A549 (cell line): ENCODE results near the gene TBC1D8. TPM values are rescaled to one million over a fixed set of nuclear protein-coding genes. Genes with fewer than 3 reads are reported as not detected.

Experiments used
- ATAC-seq, 2 experiments: fragments of 200-7000 bp in 1 of 2; fragments of >200 bp in 1 of 2; cut with Nextera tagmentation in 1 of 2; cut with Tn5 transposase in 1 of 2; 3 replicates each; pipeline versions ENCODE4 v1.8.0 to v1.9.1; 2018 to 2020; ENCODE audit warnings: mild to moderate bottlenecking in 1 of 2, moderate library complexity in 1 of 2
- CTCF ChIA-PET: fragments of 300-600 bp; sonication (Branson Sonifier 250); formaldehyde crosslinking; extraction: SDS; loops from one replicate; lab custom pipeline; 2021; ENCODE audit warnings: antibody characterized with exemption, inconsistent platforms; lab: Yijun Ruan, JAX
- POLR2A ChIA-PET: fragments of 350-600 bp; formaldehyde crosslinking; extraction: SDS; loops from one replicate; lab custom pipeline; 2021; ENCODE audit warnings: antibody characterized with exemption, inconsistent platforms; lab: Yijun Ruan, JAX
- DNase-seq, 2 experiments: peaks; one replicate each; pipeline versions ENCODE4 v3.0.0 to v3.0.0-alpha.2; 2011 to 2016; ENCODE audit warnings: low read depth in 1 of 2, low spot score in 1 of 2
- FAIRE-seq: peaks from 2 replicates; lab custom pipeline; 2011; peaks lifted over from hg19 to GRCh38; lab: Jason Lieb, UNC
- H3K27ac ChIP-seq, 2 experiments: fragments of >200 bp; sonication (Bioruptor Twin); formaldehyde crosslinking; 3 replicates each; pipeline ENCODE4 v1.5.1; 2016 to 2017
- H3K4me1 ChIP-seq: fragments of >200 bp; sonication (Bioruptor Twin); formaldehyde crosslinking; 3 replicates; pipeline ENCODE4 v1.6.1; 2016
- H3K4me2 ChIP-seq: fragments of >200 bp; sonication (Bioruptor Twin); formaldehyde crosslinking; 3 replicates; pipeline ENCODE4 v1.6.1; 2016
- H3K4me3 ChIP-seq: fragments of >200 bp; sonication (Bioruptor Twin); formaldehyde crosslinking; 3 replicates; pipeline ENCODE4 v1.5.1; 2016
- H3K9me3 ChIP-seq: fragments of >200 bp; sonication (Bioruptor Twin); formaldehyde crosslinking; 3 replicates; pipeline ENCODE4 v1.6.1; 2016
- CBX8 ChIP-seq: fragments of 200-600 bp; sonication (generic); IDR thresholded peaks from 2 replicates; pipeline ENCODE4 v1.6.1; 2016
- CHD2 ChIP-seq: fragments of 150-350 bp; IDR thresholded peaks from 2 replicates; pipeline ENCODE4 v1.6.1; 2014; ENCODE audit warnings: low read length; ENCODE audit not compliant: partially characterized antibody
- EHMT2 ChIP-seq: fragments of 200-600 bp; sonication (generic); IDR thresholded peaks from 2 replicates; pipeline ENCODE4 v1.6.1; 2016; ENCODE audit warnings: antibody characterized with exemption, low read depth, mild to moderate bottlenecking, moderate library complexity
- FOSB ChIP-seq: fragments of 250-450 bp; sonication (Bioruptor Pico); IDR thresholded peaks from 2 replicates; pipeline ENCODE4 v1.5.0; 2020; ENCODE audit warnings: mild to moderate bottlenecking, moderate library complexity
- FOSL2 ChIP-seq, 2 experiments: fragments of 450-650 bp in 1 of 2; fragments of >200 bp in 1 of 2; sonication (Bioruptor Twin) in 1 of 2; formaldehyde crosslinking; IDR thresholded peaks; 2 replicates each; pipeline versions ENCODE4 v1.5.0 to v1.6.1; 2016 to 2020; ENCODE audit warnings: mild to moderate bottlenecking in 1 of 2, moderate library complexity in 1 of 2
- FOXS1 ChIP-seq: fragments of 250-450 bp; sonication (Bioruptor Pico); IDR thresholded peaks from 2 replicates; pipeline ENCODE4 v1.5.0; 2020; ENCODE audit warnings: mild to moderate bottlenecking, moderate library complexity
- HEYL ChIP-seq: fragments of 250-450 bp; sonication (Bioruptor Pico); IDR thresholded peaks from 2 replicates; pipeline ENCODE4 v1.8.0; 2021; ENCODE audit warnings: mild to moderate bottlenecking, moderate library complexity
- HOXB13 ChIP-seq: fragments of 250-450 bp; sonication (Bioruptor Pico); IDR thresholded peaks from 2 replicates; pipeline ENCODE4 v1.5.0; 2020; ENCODE audit warnings: low read depth, mild to moderate bottlenecking, moderate library complexity
- KDM5A ChIP-seq: fragments of 200-600 bp; sonication (generic); IDR thresholded peaks from 2 replicates; pipeline ENCODE4 v1.6.1; 2016; ENCODE audit warnings: antibody characterized with exemption, mild to moderate bottlenecking
- MAFK ChIP-seq: fragments of 450-650 bp; IDR thresholded peaks from 2 replicates; pipeline ENCODE4 v1.6.1; 2014; ENCODE audit not compliant: partially characterized antibody
- MYC ChIP-seq: IDR thresholded peaks from 2 replicates; pipeline ENCODE4 v1.6.1; 2012; ENCODE audit warnings: mild to moderate bottlenecking, inconsistent platforms, low read length, improper control_type of control experiment, borderline replicate concordance
- NFE2L2 ChIP-seq: fragments of 150-350 bp; conservative IDR thresholded peaks from 2 replicates; pipeline ENCODE4 v1.6.1; 2014; ENCODE audit warnings: low read length
- NR3C1 ChIP-seq: fragments of >200 bp; sonication (Bioruptor Twin); formaldehyde crosslinking; IDR thresholded peaks from 3 replicates; pipeline ENCODE4 v1.6.1; 2017
- POLR2A ChIP-seq: IDR thresholded peaks from 2 replicates; pipeline ENCODE4 v1.6.1; 2012; ENCODE audit warnings: mild to moderate bottlenecking, low read length
- POLR2AphosphoS2 ChIP-seq: conservative IDR thresholded peaks from 2 replicates; pipeline ENCODE4 v1.6.1; 2012; ENCODE audit warnings: low read length, improper control_type of control experiment, inconsistent platforms
- RARB ChIP-seq: fragments of 250-450 bp; sonication (Bioruptor Pico); IDR thresholded peaks from 2 replicates; pipeline ENCODE4 v1.8.0; 2021; ENCODE audit warnings: mild to moderate bottlenecking, moderate library complexity
- RNF2 ChIP-seq: fragments of 200-600 bp; sonication (generic); IDR thresholded peaks from 2 replicates; pipeline ENCODE4 v1.6.1; 2016; ENCODE audit warnings: low read depth, mild to moderate bottlenecking, antibody characterized with exemption, moderate library complexity, borderline replicate concordance
- SREBF2 ChIP-seq: fragments of 450-650 bp; IDR thresholded peaks from 2 replicates; pipeline ENCODE4 v1.6.1; 2014; ENCODE audit warnings: mild to moderate bottlenecking, moderate library complexity
- TP53 ChIP-seq: fragments of 250-450 bp; sonication (Bioruptor Pico); IDR thresholded peaks from 2 replicates; pipeline ENCODE4 v1.5.0; 2021; ENCODE audit warnings: mild to moderate bottlenecking, moderate library complexity
- ZFP36 ChIP-seq: fragments of 450-650 bp; IDR thresholded peaks from 2 replicates; pipeline ENCODE4 v1.6.1; 2014; ENCODE audit warnings: borderline replicate concordance; ENCODE audit not compliant: partially characterized antibody
- ZSCAN20 ChIP-seq: fragments of 250-450 bp; sonication (Bioruptor Pico); IDR thresholded peaks from 2 replicates; pipeline ENCODE4 v1.8.0; 2022; ENCODE audit warnings: mild to moderate bottlenecking, moderate library complexity
- WGBS: methylation state at CpG from one replicate; pipeline ENCODE4 v1.1.6; 2017; ENCODE audit errors: missing lambda C conversion rate; 5-methylcytosine and 5-hydroxymethylcytosine counted together
- polyA plus RNA-seq, 4 experiments: library from polyadenylated mRNA; depleted of rRNA in 3 of 4; stranded (reverse); fragments of >200 nt; fragmentation: RNase III in 1 of 4; extraction: RNeasy Plus Mini Kit Qiagen cat#74134 plus additional on column Dnase treatment in 1 of 4; gene quantifications; 2 replicates in 3 of 4; 3 replicates in 1 of 4; pipeline ENCODE4 v1.2.3, GENCODE V29; 2011 to 2017
- TF ChIP-seq, protein P1 (sequence below): IDR thresholded peaks from 2 replicates; pipeline ENCODE4 v1.6.1; 2012; ENCODE audit warnings: low read depth, borderline replicate concordance
- TF ChIP-seq, protein P2 (sequence below): IDR thresholded peaks from 2 replicates; pipeline ENCODE4 v1.6.1; 2012
- TF ChIP-seq, protein P3 (sequence below): fragments of 150-350 bp; IDR thresholded peaks from 2 replicates; pipeline ENCODE4 v1.6.1; 2014; ENCODE audit warnings: low read depth, mild to moderate bottlenecking, low read length
- TF ChIP-seq, protein P4 (sequence below): fragments of 250-450 bp; sonication (Bioruptor Pico); IDR thresholded peaks from 2 replicates; pipeline ENCODE4 v1.5.0; 2020; ENCODE audit warnings: low read depth, mild to moderate bottlenecking, moderate library complexity
- TF ChIP-seq, protein P5 (sequence below): fragments of >200 bp; sonication (Bioruptor Twin); formaldehyde crosslinking; IDR thresholded peaks from 3 replicates; pipeline ENCODE4 v1.5.1; 2016

TBC1D8 gene
- polyA plus RNA-seq, 2 of the 4 experiments (the other 2 are of a cell fraction), result 35.3 to 107 TPM

DNA sequence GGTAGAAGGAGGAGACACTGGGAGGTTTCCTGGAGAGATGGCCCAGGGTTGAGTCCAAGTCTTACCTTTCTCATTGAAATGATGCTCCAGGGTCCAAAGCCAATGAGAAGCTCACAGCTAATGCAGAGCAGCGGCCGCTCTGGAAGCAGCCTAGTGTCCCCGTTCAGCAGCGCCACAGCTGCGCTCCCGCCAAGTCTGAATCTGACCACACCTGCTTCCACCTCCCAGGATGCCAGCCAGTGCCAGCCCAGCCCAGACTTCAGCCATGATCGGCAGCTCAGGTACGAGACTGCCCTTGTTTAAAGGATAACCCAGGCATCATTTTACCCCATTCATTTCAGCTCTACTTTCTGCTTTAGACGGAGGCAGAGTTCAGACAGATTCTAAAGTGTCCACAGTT is 161.0 kb downstream of the TBC1D8 start:
- Histone ChIP-seq H3K9me3 (no peaks in the 10 kb centered on the region), H3K27ac (no peak overlapping the region), H3K4me2 (no peak overlapping the region), H3K4me1 (no peaks in the 10 kb centered on the region), H3K4me3 (no peak overlapping the region)
- FAIRE-seq, result no peak
- TF ChIP-seq CBX8 (no peak), ZSCAN20 (CRISPR knock-in tag) (no peak), NFE2L2 (no peak)
- WGBS, result 93% methylated on average over 9 of the region's 9 CpGs
- POLR2A ChIA-PET, result no interaction called here
- DNase-seq, result no peak
- CTCF ChIA-PET, result interaction anchor here (2.0 to 8.7 kb wide), 2 partner anchors 382 to 395 kb away, joined by 5 to 133 read pairs; no protein-coding TSS in a partner anchor
- ATAC-seq, result no peak

DNA sequence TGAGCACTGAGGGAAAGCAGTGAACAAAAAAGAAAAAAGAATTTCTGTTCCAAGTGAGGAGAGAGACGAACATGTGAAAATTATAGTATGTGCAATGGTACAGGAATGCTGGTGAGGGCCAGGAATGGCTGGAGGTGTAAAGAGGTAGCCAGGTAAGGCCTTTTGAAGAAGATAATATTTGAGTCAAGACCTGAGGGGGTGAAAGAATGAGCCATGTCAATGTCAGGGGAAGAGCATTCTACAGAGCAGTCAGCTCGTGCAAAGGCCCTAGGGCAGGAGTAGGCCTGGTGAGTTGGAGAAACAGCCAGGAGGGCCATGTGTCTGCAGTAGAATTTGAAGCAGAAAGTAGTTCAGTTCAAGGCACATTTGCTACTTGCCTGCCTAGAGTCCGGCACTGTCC is 161.5 kb downstream of the TBC1D8 start:
- ChIA-PET POLR2A (no interaction called here), CTCF (interaction anchor here (0.6 to 8.7 kb wide), 3 partner anchors 363 to 395 kb away, joined by 3 to 133 read pairs (median 5); no protein-coding TSS in a partner anchor)
- ATAC-seq, result no peak
- H3K4me2 ChIP-seq, result no peak overlapping the region
- H3K4me1 ChIP-seq, result peaks cover 2% of the 10 kb centered on the region; the same call in 2 of the 3 replicates
- DNase-seq, result no peak
- H3K4me3 ChIP-seq, result no peak overlapping the region
- no peaks in the 10 kb centered on the region for H3K9me3 ChIP-seq
- no peak overlapping the region for H3K27ac ChIP-seq
- WGBS, result 90% methylated on average over 3 of the region's 3 CpGs
- TF ChIP-seq EHMT2 (no peak), FOSL2 (IDR thresholded peaks at IDR 0.05) (no peak), FOSL2 (CRISPR knock-in tag; IDR thresholded peaks at IDR 0.05) (no peak), FOXS1 (CRISPR knock-in tag) (no peak), POLR2AphosphoS2 (no peak), SREBF2 (no peak), MYC (no peak), MAFK (no peak), RARB (CRISPR knock-in tag) (no peak), NFE2L2 (no peak), NR3C1 (no peak)
- TF ChIP-seq, protein P1, sequence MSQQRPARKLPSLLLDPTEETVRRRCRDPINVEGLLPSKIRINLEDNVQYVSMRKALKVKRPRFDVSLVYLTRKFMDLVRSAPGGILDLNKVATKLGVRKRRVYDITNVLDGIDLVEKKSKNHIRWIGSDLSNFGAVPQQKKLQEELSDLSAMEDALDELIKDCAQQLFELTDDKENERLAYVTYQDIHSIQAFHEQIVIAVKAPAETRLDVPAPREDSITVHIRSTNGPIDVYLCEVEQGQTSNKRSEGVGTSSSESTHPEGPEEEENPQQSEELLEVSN, result no peak
- no peak for FAIRE-seq

DNA sequence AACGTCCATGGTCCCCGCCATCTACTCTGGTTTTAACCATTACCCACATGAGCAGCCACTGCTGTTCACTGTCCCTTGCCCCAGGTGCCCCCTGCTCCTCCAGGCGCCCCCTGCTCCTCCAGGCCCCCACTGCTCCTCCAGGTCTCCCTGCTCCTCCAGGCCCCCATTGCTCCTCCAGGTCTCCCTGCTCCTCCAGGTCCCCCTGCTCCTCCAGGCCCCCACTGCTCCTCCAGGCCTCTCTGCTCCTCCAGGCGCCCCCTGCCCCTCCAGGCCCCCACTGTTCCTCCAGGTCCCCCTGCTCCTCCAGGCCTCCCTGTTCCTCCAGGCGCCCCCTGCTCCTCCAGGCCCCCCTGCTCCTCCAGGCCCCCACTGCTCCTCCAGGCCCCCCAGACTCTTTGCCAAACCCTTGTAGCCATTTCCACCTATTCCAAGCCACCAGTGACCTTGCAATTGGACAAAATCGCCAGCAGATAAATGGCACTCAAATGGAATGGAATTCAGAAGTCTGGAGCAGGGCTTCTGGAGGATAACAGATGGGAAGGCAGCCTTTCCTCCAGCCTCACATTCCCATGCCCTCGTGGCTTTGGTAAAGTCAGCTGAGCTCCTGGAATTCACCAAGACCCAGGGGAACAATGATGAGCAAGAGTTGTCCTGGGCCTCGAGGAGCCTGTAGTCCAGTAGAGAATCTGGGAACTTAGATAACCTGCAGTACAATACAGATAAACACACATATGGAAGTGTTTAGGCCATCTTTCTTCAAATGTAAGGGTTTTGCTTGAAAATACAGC is 162.4 kb downstream of the TBC1D8 start:
- ATAC-seq (no peak), FAIRE-seq (no peak), DNase-seq (no peak)
- WGBS, result 90% methylated on average over 5 of the region's 8 CpGs
- no peak overlapping the region for H3K27ac ChIP-seq
- POLR2A ChIA-PET, result interaction anchor here (0.7 kb wide), 1 partner anchor 163 kb away, joined by 6 read pairs; no protein-coding TSS in a partner anchor
- CTCF ChIA-PET, result interaction anchor here (0.6 to 8.7 kb wide), 7 partner anchors 36 to 395 kb away, joined by 3 to 133 read pairs (median 4); no protein-coding TSS in a partner anchor
- no peak overlapping the region for H3K4me2 ChIP-seq
- peaks cover 10% of the 10 kb centered on the region for H3K4me1 ChIP-seq
- no peak overlapping the region for H3K4me3 ChIP-seq
- no peaks in the 10 kb centered on the region for H3K9me3 ChIP-seq
- TF ChIP-seq NFE2L2, result no peak
- no peak for TF ChIP-seq POLR2A
- no peak for TF ChIP-seq ZFP36
- TF ChIP-seq EHMT2, result no peak
- TF ChIP-seq HOXB13 (CRISPR knock-in tag), result no peak
- TF ChIP-seq, protein P2, sequence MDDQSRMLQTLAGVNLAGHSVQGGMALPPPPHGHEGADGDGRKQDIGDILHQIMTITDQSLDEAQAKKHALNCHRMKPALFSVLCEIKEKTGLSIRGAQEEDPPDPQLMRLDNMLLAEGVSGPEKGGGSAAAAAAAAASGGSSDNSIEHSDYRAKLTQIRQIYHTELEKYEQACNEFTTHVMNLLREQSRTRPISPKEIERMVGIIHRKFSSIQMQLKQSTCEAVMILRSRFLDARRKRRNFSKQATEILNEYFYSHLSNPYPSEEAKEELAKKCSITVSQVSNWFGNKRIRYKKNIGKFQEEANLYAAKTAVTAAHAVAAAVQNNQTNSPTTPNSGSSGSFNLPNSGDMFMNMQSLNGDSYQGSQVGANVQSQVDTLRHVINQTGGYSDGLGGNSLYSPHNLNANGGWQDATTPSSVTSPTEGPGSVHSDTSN, result no peak
- no peak for TF ChIP-seq TP53 (CRISPR knock-in tag)
- TF ChIP-seq HEYL, result no peak
- no peak for TF ChIP-seq RNF2
- TF ChIP-seq, protein P3, sequence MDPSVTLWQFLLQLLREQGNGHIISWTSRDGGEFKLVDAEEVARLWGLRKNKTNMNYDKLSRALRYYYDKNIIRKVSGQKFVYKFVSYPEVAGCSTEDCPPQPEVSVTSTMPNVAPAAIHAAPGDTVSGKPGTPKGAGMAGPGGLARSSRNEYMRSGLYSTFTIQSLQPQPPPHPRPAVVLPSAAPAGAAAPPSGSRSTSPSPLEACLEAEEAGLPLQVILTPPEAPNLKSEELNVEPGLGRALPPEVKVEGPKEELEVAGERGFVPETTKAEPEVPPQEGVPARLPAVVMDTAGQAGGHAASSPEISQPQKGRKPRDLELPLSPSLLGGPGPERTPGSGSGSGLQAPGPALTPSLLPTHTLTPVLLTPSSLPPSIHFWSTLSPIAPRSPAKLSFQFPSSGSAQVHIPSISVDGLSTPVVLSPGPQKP, result no peak
- no peak for TF ChIP-seq RARB (CRISPR knock-in tag)
- TF ChIP-seq, protein P4, sequence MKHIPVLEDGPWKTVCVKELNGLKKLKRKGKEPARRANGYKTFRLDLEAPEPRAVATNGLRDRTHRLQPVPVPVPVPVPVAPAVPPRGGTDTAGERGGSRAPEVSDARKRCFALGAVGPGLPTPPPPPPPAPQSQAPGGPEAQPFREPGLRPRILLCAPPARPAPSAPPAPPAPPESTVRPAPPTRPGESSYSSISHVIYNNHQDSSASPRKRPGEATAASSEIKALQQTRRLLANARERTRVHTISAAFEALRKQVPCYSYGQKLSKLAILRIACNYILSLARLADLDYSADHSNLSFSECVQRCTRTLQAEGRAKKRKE, result no peak
- no peak for TF ChIP-seq CHD2
- TF ChIP-seq, protein P5, sequence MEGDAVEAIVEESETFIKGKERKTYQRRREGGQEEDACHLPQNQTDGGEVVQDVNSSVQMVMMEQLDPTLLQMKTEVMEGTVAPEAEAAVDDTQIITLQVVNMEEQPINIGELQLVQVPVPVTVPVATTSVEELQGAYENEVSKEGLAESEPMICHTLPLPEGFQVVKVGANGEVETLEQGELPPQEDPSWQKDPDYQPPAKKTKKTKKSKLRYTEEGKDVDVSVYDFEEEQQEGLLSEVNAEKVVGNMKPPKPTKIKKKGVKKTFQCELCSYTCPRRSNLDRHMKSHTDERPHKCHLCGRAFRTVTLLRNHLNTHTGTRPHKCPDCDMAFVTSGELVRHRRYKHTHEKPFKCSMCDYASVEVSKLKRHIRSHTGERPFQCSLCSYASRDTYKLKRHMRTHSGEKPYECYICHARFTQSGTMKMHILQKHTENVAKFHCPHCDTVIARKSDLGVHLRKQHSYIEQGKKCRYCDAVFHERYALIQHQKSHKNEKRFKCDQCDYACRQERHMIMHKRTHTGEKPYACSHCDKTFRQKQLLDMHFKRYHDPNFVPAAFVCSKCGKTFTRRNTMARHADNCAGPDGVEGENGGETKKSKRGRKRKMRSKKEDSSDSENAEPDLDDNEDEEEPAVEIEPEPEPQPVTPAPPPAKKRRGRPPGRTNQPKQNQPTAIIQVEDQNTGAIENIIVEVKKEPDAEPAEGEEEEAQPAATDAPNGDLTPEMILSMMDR, result no peak
- TF ChIP-seq KDM5A, result no peak
- TF ChIP-seq FOSB (CRISPR knock-in tag), result no peak
- no peak for TF ChIP-seq NR3C1
